Left lung (tissue), 10 donors: ENCODE results near the gene SNX30. TPM values are rescaled to one million over a fixed set of nuclear protein-coding genes. Genes with fewer than 3 reads are reported as not detected.

Source experiments
- ATAC-seq: fragments of 200-7000 bp; cut with Tn5 transposase; one replicate; pipeline ENCODE4 v1.9.1; 2020; ENCODE audit warnings: moderate library complexity
- DNase-seq, 4 donors: peaks; one replicate each; pipeline ENCODE4 v3.0.0-alpha.2; 2013 to 2020
- H3K27ac ChIP-seq, 2 donors: fragments of 200-600 bp; sonication (generic) in 1 of 2; one replicate each; pipeline versions ENCODE4 v1.5.0 to v1.8.0; 2020 to 2021
- H3K27me3 ChIP-seq, 2 donors: fragments of 200-600 bp; sonication (generic) in 1 of 2; one replicate each; pipeline versions ENCODE4 v1.5.0 to v1.8.0; 2020 to 2021
- H3K36me3 ChIP-seq, 2 donors: fragments of 200-600 bp; sonication (generic) in 1 of 2; one replicate each; pipeline versions ENCODE4 v1.5.0 to v1.8.0; 2020 to 2021
- H3K4me1 ChIP-seq, 2 donors: fragments of 200-600 bp; one replicate each; pipeline ENCODE4 v1.8.0; 2021
- H3K4me3 ChIP-seq, 2 donors: fragments of 200-600 bp; sonication (generic) in 1 of 2; one replicate each; pipeline versions ENCODE4 v1.5.0 to v1.8.0; 2020 to 2021; ENCODE audit warnings: mild to moderate bottlenecking in 1 of 2
- H3K9me3 ChIP-seq, 2 donors: fragments of 200-600 bp; sonication (generic) in 1 of 2; one replicate each; pipeline versions ENCODE4 v1.5.0 to v1.8.0; 2020 to 2021
- CTCF ChIP-seq, 2 donors: fragments of 200-600 bp; sonication (generic) in 1 of 2; IDR thresholded peaks; one replicate each; pipeline versions ENCODE4 v1.5.0 to v1.8.0; 2021; ENCODE audit warnings: antibody characterized with exemption in 2 of 2
- intact Hi-C, 2 donors: fragments of 100-400 bp; cut with DNase I; formaldehyde crosslinking; loops; one replicate each; pipeline versions ENCODE4 v1.11.2 to v1.14.2; 2022
- polyA plus RNA-seq, 6 donors: library from polyadenylated mRNA; unstranded; fragments of 120-200 nt; gene quantifications; one replicate each; pipeline ENCODE4 v1.2.1, GENCODE V29; 2013; ENCODE audit not compliant: insufficient read length in 6 of 6
- total RNA-seq, 2 donors: library from RNA; stranded (reverse); fragmentation: NEBNext Ultra II Directional; extraction: Animal tissue kit (Norgen Biotek cat#: 25700); gene quantifications; one replicate each; pipeline ENCODE4 v1.2.1, GENCODE V29; 2021
- donor health status: DM: no; HTN: yes; CAD: no.
- donor health status: DM: no; HTN: no; CAD: no.

SNX30 gene
- total and polyA plus RNA-seq, 8 donors = 22.4 to 69.4 (median 34.6) TPM

GRCh38 chr9:112863746-112864145 lies 113.2 kb downstream of the SNX30 start:
- no peak overlapping the region for H3K4me3 ChIP-seq
- peaks cover 0 to 16% of the 10 kb centered on the region in 2 donors for H3K36me3 ChIP-seq
- DNase-seq = no peak
- H3K9me3 ChIP-seq = no peaks in the 10 kb centered on the region
- no peak for ATAC-seq
- TF ChIP-seq CTCF (IDR thresholded peaks at IDR 0.05) = no peak
- H3K4me1 ChIP-seq = peaks cover 45 to 78% of the 10 kb centered on the region in 2 donors
- intact Hi-C loops = no loop called here
- no peaks in the 10 kb centered on the region for H3K27me3 ChIP-seq
- peak overlapping the region; percentile 81 to 89 for H3K27ac ChIP-seq

GRCh38 chr9:112864403-112864802 lies 113.8 kb downstream of the SNX30 start:
- Histone ChIP-seq H3K36me3 (peaks cover 0 to 23% of the 10 kb centered on the region in 2 donors), H3K27ac (peak overlapping the region; percentile 81 to 89), H3K4me3 (no peak overlapping the region), H3K27me3 (no peaks in the 10 kb centered on the region), H3K9me3 (no peaks in the 10 kb centered on the region), H3K4me1 (peaks cover 43 to 75% of the 10 kb centered on the region in 2 donors)
- DNase-seq (no peak), ATAC-seq (no peak)
- TF ChIP-seq CTCF (IDR thresholded peaks at IDR 0.05) = no peak
- intact Hi-C loops = no loop called here

- Histone ChIP-seq H3K36me3 (peaks cover 0 to 29% of the 10 kb centered on the region in 2 donors), H3K4me3 (no peak overlapping the region), H3K27me3 (no peaks in the 10 kb centered on the region), H3K4me1 (peaks cover 38 to 69% of the 10 kb centered on the region in 2 donors), H3K9me3 (no peaks in the 10 kb centered on the region), H3K27ac (no peak overlapping the region)
- TF ChIP-seq CTCF (IDR thresholded peaks at IDR 0.05) = no peak
- intact Hi-C loops = no loop called here
- no peak for DNase-seq
- no peak for ATAC-seq
Measured at GRCh38 chr9:112864982-112865381, 114.4 kb downstream of the SNX30 start.

- peaks cover 25 to 52% of the 10 kb centered on the region in 2 donors for H3K4me1 ChIP-seq
- ATAC-seq = peak; percentile 39
- DNase-seq = peak in 1 of 4 donors; percentile 59
- intact Hi-C loops = no loop called here
- H3K27me3 ChIP-seq = no peaks in the 10 kb centered on the region
- peaks cover 0 to 41% of the 10 kb centered on the region in 2 donors for H3K36me3 ChIP-seq
- peak overlapping the region in 1 of 2 donors; percentile 29 for H3K27ac ChIP-seq
- H3K4me3 ChIP-seq = no peak overlapping the region
- no peaks in the 10 kb centered on the region for H3K9me3 ChIP-seq
- no peak for TF ChIP-seq CTCF (IDR thresholded peaks at IDR 0.05)
Measured at GRCh38 chr9:112866662-112867274, 116.2 kb downstream of the SNX30 start.

- H3K27me3 ChIP-seq = no peaks in the 10 kb centered on the region
- no peak for TF ChIP-seq CTCF (IDR thresholded peaks at IDR 0.05)
- H3K4me1 ChIP-seq = peaks cover 18 to 45% of the 10 kb centered on the region in 2 donors
- H3K27ac ChIP-seq = peak overlapping the region; percentile 51 to 66
- DNase-seq (peak in 1 of 4 donors; percentile 79), ATAC-seq (peak; percentile 82)
- peaks cover 0 to 41% of the 10 kb centered on the region in 2 donors for H3K36me3 ChIP-seq
- intact Hi-C loops = no loop called here
- H3K4me3 ChIP-seq = no peak overlapping the region
- no peaks in the 10 kb centered on the region for H3K9me3 ChIP-seq
Measured at GRCh38 chr9:112867275-112867991, 116.9 kb downstream of the SNX30 start.
